Ovary (tissue), 3 donors: ENCODE results near the gene MED26.

Experiments used
- CTCF ChIP-seq, 3 donors: fragments of 450-650 bp in 2 of 3; fragments of 200-600 bp in 1 of 3; IDR thresholded peaks; one replicate each; pipeline versions ENCODE4 v1.5.1 to v1.8.0; 2016 to 2022; ENCODE audit warnings: antibody characterized with exemption in 3 of 3, mild to moderate bottlenecking in 1 of 3
- POLR2A ChIP-seq: fragments of 450-650 bp; IDR thresholded peaks from one replicate; pipeline ENCODE4 v1.6.1; 2017; ENCODE audit warnings: antibody characterized with exemption, mild to moderate bottlenecking, moderate library complexity
- donor health status: DM: no; HTN: no; CAD: no.

GRCh38 chr19:16573296-16573695 is 54.7 kb downstream of the MED26 start:
- no peak for TF ChIP-seq CTCF (IDR thresholded peaks at IDR 0.05)
- no peak for TF ChIP-seq POLR2A
